Peyer's patch (tissue), 4 donors: ENCODE data around the gene DBR1.
"Not testable (repeated sequence)": the region's sequence is repeated elsewhere in the genome, so short reads cannot be mapped to it uniquely, and the experiment has no call there.

Experiments
- POLR2A ChIP-seq, 2 donors: fragments of 450-650 bp; IDR thresholded peaks; one replicate each; pipeline ENCODE4 v1.5.1; 2017; ENCODE audit warnings: antibody characterized with exemption in 2 of 2, mild to moderate bottlenecking in 2 of 2, moderate library complexity in 2 of 2
- TF ChIP-seq, protein P1 (sequence below), 6 experiments: fragments of 450-650 bp in 4 of 6; fragments of 200-600 bp in 2 of 6; sonication (generic) in 1 of 6; IDR thresholded peaks; one replicate each; pipeline ENCODE4 v1.5.1; 2017 to 2019; ENCODE audit warnings: antibody characterized with exemption in 6 of 6, mild to moderate bottlenecking in 3 of 6, moderate library complexity in 1 of 6

DNA sequence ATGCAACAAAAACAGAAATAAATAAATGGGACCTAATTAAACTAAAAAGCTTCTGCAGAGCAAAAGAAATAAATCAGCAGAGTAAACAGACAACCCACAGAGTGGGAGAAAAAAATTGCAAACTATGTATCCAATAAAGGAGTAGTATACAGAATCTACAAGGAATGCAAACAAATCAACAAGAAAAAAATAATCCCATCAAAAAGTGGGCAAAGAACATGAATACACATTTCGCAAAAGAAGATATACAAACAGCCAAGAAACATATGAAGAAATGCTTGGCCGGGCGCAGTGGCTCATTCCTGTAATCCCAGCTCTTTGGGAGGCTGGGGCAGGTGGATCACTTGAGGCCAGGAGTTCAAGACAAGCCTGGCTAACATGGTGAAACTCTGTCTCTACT is 32.5 kb downstream of the DBR1 start:
- TF ChIP-seq, protein P1, sequence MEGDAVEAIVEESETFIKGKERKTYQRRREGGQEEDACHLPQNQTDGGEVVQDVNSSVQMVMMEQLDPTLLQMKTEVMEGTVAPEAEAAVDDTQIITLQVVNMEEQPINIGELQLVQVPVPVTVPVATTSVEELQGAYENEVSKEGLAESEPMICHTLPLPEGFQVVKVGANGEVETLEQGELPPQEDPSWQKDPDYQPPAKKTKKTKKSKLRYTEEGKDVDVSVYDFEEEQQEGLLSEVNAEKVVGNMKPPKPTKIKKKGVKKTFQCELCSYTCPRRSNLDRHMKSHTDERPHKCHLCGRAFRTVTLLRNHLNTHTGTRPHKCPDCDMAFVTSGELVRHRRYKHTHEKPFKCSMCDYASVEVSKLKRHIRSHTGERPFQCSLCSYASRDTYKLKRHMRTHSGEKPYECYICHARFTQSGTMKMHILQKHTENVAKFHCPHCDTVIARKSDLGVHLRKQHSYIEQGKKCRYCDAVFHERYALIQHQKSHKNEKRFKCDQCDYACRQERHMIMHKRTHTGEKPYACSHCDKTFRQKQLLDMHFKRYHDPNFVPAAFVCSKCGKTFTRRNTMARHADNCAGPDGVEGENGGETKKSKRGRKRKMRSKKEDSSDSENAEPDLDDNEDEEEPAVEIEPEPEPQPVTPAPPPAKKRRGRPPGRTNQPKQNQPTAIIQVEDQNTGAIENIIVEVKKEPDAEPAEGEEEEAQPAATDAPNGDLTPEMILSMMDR (IDR thresholded peaks at IDR 0.05): not testable (repeated sequence)
- TF ChIP-seq POLR2A (IDR thresholded peaks at IDR 0.05): not testable (repeated sequence)
